Natural killer cell treated with Interleukin-12 subunit alpha and Interleukin-12 subunit beta and Interleukin-15 and Interleukin-18, amount 100 ng/mL, for 72 hours (primary cell): ENCODE data around the gene P4HB. TPM values are rescaled to one million over a fixed set of nuclear protein-coding genes. Genes with fewer than 3 reads are reported as not detected.

Experiments
- total RNA-seq, 2 donors: library from RNA; stranded (reverse); gene quantifications; one replicate each; pipeline ENCODE4 v1.2.3, GENCODE V29; 2022

The P4HB gene
- total RNA-seq, 2 donors from 2014 or later = 691 to 774 TPM

Other genes starting within 250 kb of the P4HB start
- gene NPLOC4, start 223.4 kb downstream of the P4HB start, total RNA-seq = 100 to 1,000 TPM; 161 to 174 TPM
- gene TSPAN10, start 223.3 kb downstream of the P4HB start, total RNA-seq = under 1 TPM in 1 of 2 donors, not detected in 1; 0.50 TPM
- 1 to 10 TPM; 4.8 to 8.9 TPM for gene PDE6G, start 204.0 kb downstream of the P4HB start, total RNA-seq
- gene OXLD1, start 193.9 kb downstream of the P4HB start, total RNA-seq = 10 to 100 TPM; 35.2 to 45.6 TPM
- gene CCDC137, start 193.8 kb downstream of the P4HB start, total RNA-seq = 10 to 100 TPM; 38.0 to 90.1 TPM
- 10 to 100 TPM; 35.5 to 54.7 TPM for gene ARL16, start 176.7 kb downstream of the P4HB start, total RNA-seq
- 100 to 1,000 TPM; 140 to 220 TPM for gene HGS, start 176.5 kb downstream of the P4HB start, total RNA-seq
- gene MRPL12, start 157.2 kb downstream of the P4HB start, total RNA-seq = 100 to 1,000 TPM in 1 of 2 donors, 10 to 100 TPM in 1; 98.7 to 226 TPM
- gene SLC25A10, start 148.3 kb downstream of the P4HB start, total RNA-seq = 10 to 100 TPM; 17.5 to 36.3 TPM
- not detected for gene GCGR, start 56.4 kb downstream of the P4HB start, total RNA-seq
- gene MCRIP1, start 27.2 kb downstream of the P4HB start, total RNA-seq = 100 to 1,000 TPM in 1 of 2 donors, 10 to 100 TPM in 1; 83.9 to 104 TPM
- gene PPP1R27, start 25.5 kb downstream of the P4HB start, total RNA-seq = not detected
- gene ARHGDIA, start 10.8 kb upstream of the P4HB start, total RNA-seq = 100 to 1,000 TPM; 874 to 929 TPM
- 100 to 1,000 TPM; 159 to 302 TPM for gene ALYREF, start 31.1 kb upstream of the P4HB start, total RNA-seq
- 100 to 1,000 TPM in 1 of 2 donors, 10 to 100 TPM in 1; 81.3 to 112 TPM for gene ANAPC11, start 31.2 kb upstream of the P4HB start, total RNA-seq
- gene NPB, start 41.7 kb upstream of the P4HB start, total RNA-seq = under 1 TPM; 0.17 to 0.50 TPM
- gene PCYT2, start 50.9 kb upstream of the P4HB start, total RNA-seq = 10 to 100 TPM; 30.4 to 36.5 TPM
- gene SIRT7, start 57.6 kb upstream of the P4HB start, total RNA-seq = 10 to 100 TPM; 69.4 to 77.6 TPM
- 10 to 100 TPM; 26.7 to 49.4 TPM for gene MAFG, start 67.2 kb upstream of the P4HB start, total RNA-seq
- 10 to 100 TPM; 18.3 to 56.1 TPM for gene PYCR1, start 76.8 kb upstream of the P4HB start, total RNA-seq
- gene MYADML2, start 86.7 kb upstream of the P4HB start, total RNA-seq = not detected
- gene NOTUM, start 100.7 kb upstream of the P4HB start, total RNA-seq = under 1 TPM in 1 of 2 donors, not detected in 1; 0.17 TPM
- gene ASPSCR1, start 117.1 kb upstream of the P4HB start, total RNA-seq = 10 to 100 TPM; 21.6 to 46.8 TPM
- 100 to 1,000 TPM in 1 of 2 donors, 10 to 100 TPM in 1; 82.6 to 174 TPM for gene CENPX, start 162.3 kb upstream of the P4HB start, total RNA-seq
- gene LRRC45, start 162.8 kb upstream of the P4HB start, total RNA-seq = 10 to 100 TPM; 16.1 to 42.3 TPM
- gene RAC3, start 171.1 kb upstream of the P4HB start, total RNA-seq = 1 to 10 TPM; 3.0 to 6.1 TPM
- gene DCXR, start 177.2 kb upstream of the P4HB start, total RNA-seq = 100 to 1,000 TPM in 1 of 2 donors, 10 to 100 TPM in 1; 95.7 to 136 TPM
- gene RFNG, start 191.3 kb upstream of the P4HB start, total RNA-seq = 10 to 100 TPM; 18.2 to 23.1 TPM
- gene GPS1, start 191.4 kb upstream of the P4HB start, total RNA-seq = 100 to 1,000 TPM; 112 to 114 TPM
- 100 to 1,000 TPM; 125 to 196 TPM for gene DUS1L, start 205.3 kb upstream of the P4HB start, total RNA-seq
- gene FASN, start 237.7 kb upstream of the P4HB start, total RNA-seq = 100 to 1,000 TPM; 195 to 451 TPM